Left ventricle myocardium superior (tissue), 1 donor: Measurements from ENCODE around the gene C18orf63. TPM values are rescaled to one million over a fixed set of nuclear protein-coding genes. Genes with fewer than 3 reads are reported as not detected.

Source experiments
- ATAC-seq: fragments of 200-7000 bp; cut with Tn5 transposase; one replicate; pipeline ENCODE4 v1.9.1; 2020; ENCODE audit warnings: mild to moderate bottlenecking, moderate library complexity
- DNase-seq: peaks from one replicate; pipeline ENCODE4 v3.0.0-alpha.2; 2020
- intact Hi-C: fragments of 100-400 bp; cut with micrococcal nuclease; formaldehyde crosslinking; loops from one replicate; pipeline ENCODE4 v1.11.0; 2022
- long read RNA-seq: library from polyadenylated mRNA; unstranded; transcript quantifications from one replicate; pipeline ENCODE4 v2.0.0, GENCODE V29; 2021
- total RNA-seq: library from RNA; stranded (reverse); fragmentation: NEBNext Ultra II Directional; extraction: Animal tissue kit (Norgen Biotek cat#: 25700); gene quantifications from one replicate; pipeline ENCODE4 v1.2.1, GENCODE V29; 2021
- donor health status: DM: no; HTN: yes; CAD: no; lungs with severe emphysema.

The C18orf63 gene
- not detected for total RNA-seq
- long read RNA-seq, result 0 reads

DNA sequence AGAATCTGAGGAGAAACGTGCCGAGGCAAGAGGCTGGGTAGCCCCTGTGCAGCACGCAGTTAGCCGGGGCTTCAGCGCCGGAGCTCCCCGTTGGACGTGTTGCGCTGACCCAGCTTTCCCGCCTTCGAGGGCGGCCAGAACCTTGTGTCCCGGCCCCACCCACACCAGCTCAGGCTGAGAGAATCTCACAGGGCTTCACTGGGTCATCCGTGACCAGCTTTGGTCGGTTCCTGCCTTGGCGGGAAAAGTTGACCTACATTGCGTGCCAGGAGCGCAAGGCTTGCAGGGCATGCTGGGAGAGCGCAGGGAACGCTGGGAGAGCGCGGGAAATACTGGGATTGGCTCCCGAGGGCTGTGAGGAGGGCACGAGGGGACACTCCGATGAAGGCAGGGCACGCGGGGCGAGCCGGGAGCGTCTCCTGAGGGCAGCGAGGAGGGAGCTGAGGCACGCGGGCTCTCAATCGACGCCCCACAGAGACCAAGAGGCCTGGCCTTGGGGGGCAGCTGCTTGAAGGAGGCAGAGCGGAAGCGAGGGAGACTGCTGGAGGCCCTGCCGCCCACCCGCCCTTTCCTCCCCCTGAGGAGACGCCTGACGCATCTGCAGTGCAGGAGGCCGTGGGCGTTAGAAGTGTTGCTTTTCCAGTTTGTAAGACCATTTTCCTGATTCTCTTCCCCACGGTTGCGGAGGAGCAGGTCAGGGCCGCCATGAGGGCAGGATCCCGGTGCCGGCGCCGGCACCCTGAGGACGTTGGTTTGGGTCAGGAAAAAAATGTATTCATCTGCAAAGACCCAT, at the start of gene C18orf63:
Gene C18orf63 (plus strand): TSS at position 376 of the 793 bp plus-strand sequence. CDS start 2,027 bp downstream, outside the sequence.
- ATAC-seq (no peak), DNase-seq (no peak)
- intact Hi-C loops, result no loop called here

- DNase-seq, result no peak
- intact Hi-C loops, result no loop called here
- no peak for ATAC-seq
These were observed 49.5 kb upstream of the C18orf63 start for GRCh38 chr18:74266161-74266560.

DNA sequence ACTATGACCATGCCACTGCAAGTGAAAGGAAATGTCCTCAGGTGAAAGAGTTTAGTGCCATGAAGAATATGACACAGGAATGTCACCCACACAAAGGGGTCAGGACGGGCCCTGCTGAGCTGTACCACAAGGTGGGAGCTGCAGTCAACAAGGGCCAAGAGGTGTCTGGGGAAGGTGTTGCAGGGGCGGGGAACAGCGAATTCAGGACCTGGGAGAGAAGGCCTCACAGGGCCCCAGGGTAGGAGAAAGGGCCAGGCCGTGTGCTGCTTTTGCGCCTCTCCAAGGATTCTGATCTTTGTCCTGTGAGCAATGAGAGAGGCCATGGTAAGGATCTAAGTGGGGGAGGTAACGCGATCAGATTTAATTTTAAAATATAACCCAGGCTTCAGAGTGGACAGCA, 47.5 kb upstream of the C18orf63 start:
- no peak for ATAC-seq
- DNase-seq, result no peak
- intact Hi-C loops, result no loop called here

DNA sequence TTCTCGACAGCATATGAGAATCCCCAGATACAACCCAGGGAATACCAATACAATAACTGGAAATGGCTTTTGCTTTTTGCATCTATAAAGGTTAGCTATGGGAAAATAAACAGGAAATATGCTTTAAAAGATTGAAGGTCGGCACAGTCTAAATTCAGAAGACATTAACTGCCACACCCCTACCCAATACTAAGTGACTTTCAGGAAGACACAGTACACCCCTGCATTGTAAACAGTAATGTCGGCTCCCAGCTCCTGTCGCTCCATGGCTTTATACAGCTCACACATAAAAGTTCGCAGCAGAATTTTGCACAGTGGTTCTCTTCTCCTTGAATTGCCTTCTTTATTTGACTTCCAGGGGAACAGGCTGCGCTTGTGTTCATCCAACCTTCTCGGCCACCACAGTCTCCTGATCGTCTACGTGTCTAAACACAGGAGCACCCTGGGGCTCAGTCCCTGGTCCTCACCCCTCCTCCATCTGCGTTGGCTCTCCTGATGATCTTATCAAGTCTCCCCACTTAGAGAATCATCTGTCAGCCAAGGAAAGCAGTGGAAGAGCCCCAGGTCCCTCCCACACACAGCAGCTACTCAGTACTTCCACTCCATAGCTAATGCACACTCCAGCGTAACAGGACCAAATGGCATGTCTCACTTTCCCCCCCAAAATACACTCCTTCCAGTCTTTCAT, 46.6 kb upstream of the C18orf63 start:
- ATAC-seq (peak; percentile 89), DNase-seq (peak; percentile 48)
- intact Hi-C loops, result no loop called here

GRCh38 chr18:74271635-74272034, 44.0 kb upstream of the C18orf63 start:
- DNase-seq (no peak), ATAC-seq (no peak)
- intact Hi-C loops, result no loop called here

GRCh38 chr18:74273394-74273793, 42.2 kb upstream of the C18orf63 start:
- DNase-seq (no peak), ATAC-seq (no peak)
- intact Hi-C loops, result no loop called here

- intact Hi-C loops, result no loop called here
- DNase-seq, result no peak
- ATAC-seq, result no peak
These were observed 40.9 kb upstream of the C18orf63 start for GRCh38 chr18:74274700-74275099.

DNA sequence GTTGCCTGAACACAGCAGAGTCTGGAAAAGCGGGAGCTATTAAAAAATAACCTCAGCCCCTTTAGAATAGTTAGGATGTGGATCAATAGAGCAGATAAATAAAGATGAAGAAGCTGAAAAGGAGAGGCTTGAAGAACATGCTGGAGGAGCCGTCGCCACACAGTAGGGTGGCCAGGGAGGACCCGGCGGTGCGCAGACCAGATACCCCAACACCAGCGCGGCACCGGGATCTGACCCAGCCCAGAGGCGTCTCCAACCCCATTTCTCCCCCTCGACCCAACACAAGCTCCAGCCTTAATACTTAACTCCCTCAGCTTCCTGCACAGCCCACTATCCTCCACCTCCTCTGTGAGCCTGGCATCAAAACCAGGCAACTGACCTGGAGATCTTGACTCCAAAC, 39.9 kb upstream of the C18orf63 start:
- no peak for ATAC-seq
- intact Hi-C loops, result no loop called here
- no peak for DNase-seq

GRCh38 chr18:74276609-74277008, 39.0 kb upstream of the C18orf63 start:
- no peak for DNase-seq
- ATAC-seq, result peak; percentile 58
- intact Hi-C loops, result no loop called here

GRCh38 chr18:74277296-74277695, 38.3 kb upstream of the C18orf63 start:
- DNase-seq (no peak), ATAC-seq (no peak)
- intact Hi-C loops, result no loop called here

DNA sequence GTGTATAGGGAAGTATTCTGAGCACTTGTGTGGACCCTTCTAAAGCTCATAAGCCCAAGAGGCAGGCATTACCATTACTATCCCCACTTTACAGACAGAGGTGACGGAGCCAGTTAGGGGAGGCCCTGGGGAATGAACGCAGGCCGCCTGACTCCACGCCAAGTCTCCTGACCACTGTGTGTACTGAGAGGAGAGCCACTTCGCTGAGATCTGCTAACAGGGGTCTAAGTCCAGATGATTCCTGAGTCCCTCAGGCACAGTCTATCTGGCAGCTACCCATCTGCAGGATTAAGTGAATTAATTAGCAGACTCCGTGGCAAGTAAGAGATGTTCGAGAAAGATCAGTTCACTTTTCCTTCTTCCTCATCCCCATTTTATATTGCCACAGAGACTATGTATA, 37.6 kb upstream of the C18orf63 start:
- intact Hi-C loops, result no loop called here
- ATAC-seq (peak; percentile 53), DNase-seq (peak; percentile 62)

- intact Hi-C loops, result no loop called here
- DNase-seq (no peak), ATAC-seq (no peak)
These were observed 36.7 kb upstream of the C18orf63 start for GRCh38 chr18:74278983-74279382.

DNA sequence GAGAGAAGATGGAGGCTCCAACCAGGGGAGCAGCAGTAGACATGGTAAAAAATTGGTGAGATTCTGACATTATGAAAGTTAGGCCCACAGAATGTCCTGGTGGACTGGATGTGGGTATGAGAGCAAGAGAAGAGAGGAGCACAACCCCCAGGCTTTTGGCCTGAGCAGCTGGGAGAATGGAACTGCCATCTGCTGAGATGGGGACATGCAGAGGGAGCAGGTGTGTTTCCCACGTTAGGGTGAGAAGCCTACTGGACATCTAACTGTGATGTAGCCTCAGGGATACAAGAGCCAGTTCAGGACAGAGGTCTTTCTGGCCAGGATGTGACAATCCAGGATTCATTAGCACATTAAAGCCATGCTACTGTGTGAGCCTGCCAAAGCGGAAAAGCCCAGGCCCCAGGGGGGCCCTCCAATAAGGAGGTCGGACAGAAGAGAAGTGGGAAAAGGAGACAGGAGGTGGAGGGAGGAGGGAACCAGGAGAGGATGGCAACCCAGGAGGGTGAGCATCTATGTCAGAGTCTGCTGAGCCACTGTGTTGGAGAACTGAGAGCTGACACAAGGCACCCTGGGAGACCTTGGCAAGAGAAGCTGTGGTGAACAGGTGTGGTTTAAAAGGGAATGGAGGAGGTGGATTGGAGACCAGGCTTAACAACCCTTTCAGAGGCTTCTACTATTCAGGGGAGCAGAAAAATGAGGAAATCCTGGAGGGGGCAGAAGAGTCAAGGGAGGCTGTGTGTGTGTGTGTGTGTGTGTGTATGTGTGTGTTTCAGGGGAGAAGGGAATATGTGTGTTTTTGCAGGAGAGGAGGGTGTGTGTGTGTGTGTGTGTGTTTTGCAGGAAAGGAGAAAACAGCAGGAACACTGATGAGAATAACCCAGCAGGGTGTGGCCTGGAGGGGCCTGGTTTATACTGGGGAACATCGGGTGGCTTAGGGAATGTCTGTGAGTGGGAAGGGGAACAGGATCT, 34.3 kb upstream of the C18orf63 start:
- DNase-seq (no peak), ATAC-seq (peak; percentile 6)
- intact Hi-C loops, result no loop called here

DNA sequence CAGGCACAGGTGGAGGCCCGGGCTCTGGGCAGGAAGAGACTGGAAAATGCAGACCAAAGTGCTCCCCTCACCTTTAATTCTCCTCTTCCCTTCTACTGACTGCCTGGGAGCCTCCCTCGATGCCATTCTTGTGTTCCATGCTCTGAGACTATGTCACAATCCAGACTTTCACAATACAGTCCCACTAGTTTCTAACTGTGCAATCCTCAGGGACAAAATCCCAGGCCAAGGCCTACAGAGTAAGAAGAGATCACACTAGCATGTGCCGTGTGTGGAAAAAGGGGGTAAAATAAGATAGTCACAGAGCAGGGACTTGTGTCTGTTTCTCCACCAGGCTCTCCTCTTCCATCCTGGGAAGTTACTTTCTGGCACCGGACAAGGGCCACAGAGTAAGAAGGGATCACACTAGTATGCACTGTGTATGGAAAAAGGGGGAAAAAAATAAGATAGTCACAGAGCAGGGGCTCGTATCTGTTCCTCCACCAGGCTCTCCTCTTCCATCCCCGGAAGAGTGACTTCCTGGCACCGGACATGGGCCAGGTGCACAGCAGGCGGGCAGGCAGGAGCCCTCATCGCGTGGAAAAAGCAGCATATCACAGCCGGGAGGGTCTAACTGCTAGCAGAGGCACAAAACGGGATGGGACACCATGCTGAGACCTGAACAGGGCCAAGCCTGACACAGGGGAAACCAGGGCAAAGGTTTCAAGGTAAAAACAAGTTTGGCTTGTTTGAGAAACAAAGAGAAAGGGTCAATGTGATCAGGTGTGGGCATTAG, 33.5 kb upstream of the C18orf63 start:
- intact Hi-C loops, result no loop called here
- ATAC-seq (peak; percentile 52), DNase-seq (no peak)

DNA sequence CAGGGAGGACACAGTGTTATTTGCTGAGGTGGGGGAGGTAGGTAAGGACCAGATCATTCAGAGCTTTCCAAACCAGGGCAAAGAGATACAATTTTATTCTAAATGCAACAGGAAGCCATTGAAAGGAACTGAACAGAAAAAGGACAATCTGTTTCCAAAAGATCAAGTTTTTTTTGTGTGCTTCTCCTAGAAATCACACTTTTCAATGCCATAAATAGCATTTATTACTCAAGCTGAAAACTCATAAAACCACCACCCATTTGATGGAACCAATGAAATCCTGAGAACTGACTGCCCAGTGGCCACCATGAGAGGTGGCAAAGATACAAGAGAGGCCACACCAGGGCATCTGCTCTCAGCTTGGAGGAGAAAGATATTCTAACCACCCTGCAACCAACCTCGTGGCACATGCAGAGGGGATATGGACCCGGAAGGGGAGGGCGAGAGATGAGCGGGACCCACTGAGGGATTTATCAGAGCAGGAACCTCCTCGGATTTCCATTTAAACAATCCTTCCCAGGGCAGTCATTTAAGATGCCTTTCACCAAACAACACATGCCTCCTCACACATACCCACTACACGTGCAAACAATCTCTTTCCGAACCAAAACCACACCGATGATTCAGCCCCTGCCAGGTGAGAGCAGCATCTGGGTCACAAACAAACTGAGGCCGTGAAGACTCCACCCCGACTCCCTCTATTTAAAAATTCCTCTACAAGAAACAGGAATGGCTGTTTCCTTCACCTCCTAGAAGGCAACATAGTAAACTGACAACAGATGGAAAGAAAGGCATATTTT, 32.7 kb upstream of the C18orf63 start:
- DNase-seq (no peak), ATAC-seq (no peak)
- intact Hi-C loops, result no loop called here

GRCh38 chr18:74283646-74284045, 32.0 kb upstream of the C18orf63 start:
- DNase-seq (no peak), ATAC-seq (no peak)
- intact Hi-C loops, result no loop called here

DNA sequence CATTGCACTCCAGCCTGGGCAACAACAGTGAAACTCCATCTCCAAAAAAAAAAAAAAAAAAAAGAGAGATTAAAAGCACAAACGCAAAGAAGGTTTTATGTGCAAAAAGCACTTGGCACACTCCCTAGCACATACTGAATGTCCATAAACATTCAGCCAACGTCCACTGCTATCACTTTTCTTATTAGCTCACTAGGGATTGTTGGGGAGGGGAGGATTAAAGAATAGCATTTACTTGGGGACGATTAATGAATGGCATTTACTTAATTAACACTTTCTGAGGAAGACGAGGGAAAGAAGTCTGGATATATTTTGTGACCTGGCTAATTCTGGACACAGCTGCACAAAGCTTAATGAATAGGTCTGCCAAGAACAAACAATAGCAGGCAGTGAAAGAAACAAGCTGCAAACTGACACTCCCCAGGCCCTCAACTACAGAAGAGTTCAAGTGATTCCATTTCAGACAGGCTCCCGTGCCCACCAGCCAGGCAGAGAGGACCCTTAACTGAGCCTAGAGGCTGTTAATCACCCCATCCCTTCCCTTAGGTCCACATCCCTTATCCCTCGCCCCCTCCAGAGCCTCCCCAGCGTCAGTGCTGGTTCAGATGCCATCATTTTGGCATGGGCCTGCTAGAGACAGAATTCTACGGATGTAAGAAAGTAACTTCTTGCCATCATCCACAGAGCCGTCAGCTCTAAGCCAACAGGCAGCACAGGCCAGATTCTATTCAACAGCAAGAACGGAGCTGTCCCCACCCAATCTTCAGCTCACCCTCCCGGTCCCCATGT, 31.3 kb upstream of the C18orf63 start:
- DNase-seq (peak; percentile 40), ATAC-seq (peak; percentile 79)
- intact Hi-C loops, result no loop called here
